Lung (tissue), 12 donors: ENCODE measurements around the gene ANKRD60. TPM values are rescaled to one million over a fixed set of nuclear protein-coding genes. Genes with fewer than 3 reads are reported as not detected.
A peak's percentile ranks its signal among the peaks of the same experiment; 100 is the strongest.

Experiments
- ATAC-seq: fragments of 200-7000 bp; cut with Tn5 transposase; one replicate; pipeline ENCODE4 v1.9.1; 2020; ENCODE audit warnings: moderate number of reproducible peaks; ENCODE audit not compliant: insufficient read depth, low FRiP score
- DNase-seq, 3 donors: peaks; one replicate each; pipeline ENCODE4 v3.0.0-alpha.2; 2013 to 2017
- H3K27ac ChIP-seq, 2 donors: one replicate each; pipeline ENCODE4 v1.5.1; 2013; ENCODE audit warnings: mild to moderate bottlenecking in 2 of 2, moderate library complexity in 2 of 2, control low read depth in 1 of 2, inconsistent platforms in 1 of 2, low read depth in 1 of 2, low read length in 1 of 2
- H3K27me3 ChIP-seq, 3 donors: one replicate each; pipeline ENCODE4 v1.5.1; 2013; ENCODE audit warnings: low read length in 2 of 3; ENCODE audit not compliant: control insufficient read depth in 3 of 3, insufficient read depth in 3 of 3
- H3K36me3 ChIP-seq, 4 donors: one replicate each; pipeline ENCODE4 v1.5.1; 2013; ENCODE audit warnings: low read length in 4 of 4, mild to moderate bottlenecking in 1 of 4, moderate library complexity in 1 of 4; ENCODE audit not compliant: control insufficient read depth in 4 of 4, insufficient read depth in 4 of 4
- H3K4me1 ChIP-seq, 5 donors: one replicate each; pipeline ENCODE4 v1.5.1; 2013; ENCODE audit warnings: low read length in 5 of 5, mild to moderate bottlenecking in 2 of 5, moderate library complexity in 1 of 5; ENCODE audit not compliant: control insufficient read depth in 5 of 5, insufficient read depth in 5 of 5
- H3K4me3 ChIP-seq: one replicate; pipeline ENCODE4 v1.5.1; 2013; ENCODE audit warnings: mild to moderate bottlenecking, control low read depth, moderate library complexity
- H3K9ac ChIP-seq, 2 donors: one replicate each; pipeline ENCODE4 v1.5.1; 2013; ENCODE audit warnings: low read length in 2 of 2, control low read depth in 1 of 2; ENCODE audit not compliant: insufficient read depth in 1 of 2
- H3K9me3 ChIP-seq, 4 donors: one replicate each; pipeline ENCODE4 v1.5.1; 2013; ENCODE audit warnings: low read length in 3 of 4, mild to moderate bottlenecking in 1 of 4, moderate library complexity in 1 of 4; ENCODE audit not compliant: control insufficient read depth in 4 of 4, insufficient read depth in 3 of 4
- CTCF ChIP-seq: IDR thresholded peaks from 2 replicates; pipeline ENCODE4 v1.5.1; 2012; ENCODE audit warnings: mild to moderate bottlenecking; ENCODE audit errors: control extremely low read depth, extremely low read depth
- WGBS, 2 donors: extraction: QIAGEN DNeasy Blood & Tissue Kit; methylation state at CpG; one replicate each; pipeline ENCODE4 v1.1.7; 2013; 5-methylcytosine and 5-hydroxymethylcytosine counted together
- polyA plus RNA-seq, 2 donors: library from polyadenylated mRNA; stranded (reverse); fragments of 200-250 nt; gene quantifications; one replicate each; pipeline ENCODE4 v1.2.1, GENCODE V29; 2013
- total RNA-seq, 2 donors: library from RNA; depleted of rRNA in 1 of 2; stranded (reverse); fragments of >200 nt in 1 of 2; gene quantifications; one replicate each; pipeline ENCODE4 v1.2.1, GENCODE V29; 2014 to 2021
- donor health status: control.
- donor health status: control.
- donor health status: Bipolar disorder and iron deficiency.
- donor health status: healthy.
- donor health status: DM: yes; HTN: yes; CAD: no.

Gene ANKRD60
- total and polyA plus RNA-seq, 4 donors, result not detected

GRCh38 chr20:58192567-58192966 is 35.9 kb downstream of the ANKRD60 start:
- WGBS, 2 donors, result 49 to 51% methylated on average over 5 of the region's 5 CpGs
- Histone ChIP-seq H3K27ac (no peak overlapping the region), H3K27me3 (no peaks in the 10 kb centered on the region), H3K9me3 (peaks cover 0 to 3% (median 0%) of the 10 kb centered on the region in 4 donors), H3K4me1 (no peaks in the 10 kb centered on the region), H3K36me3 (no peaks in the 10 kb centered on the region), H3K9ac (no peak overlapping the region), H3K4me3 (no peak overlapping the region)
- TF ChIP-seq CTCF, result peak; percentile 18
- no peak for DNase-seq
- no peak for ATAC-seq

- no peaks in the 10 kb centered on the region for H3K4me1 ChIP-seq
- H3K27ac ChIP-seq, result no peak overlapping the region
- H3K9ac ChIP-seq, result no peak overlapping the region
- H3K36me3 ChIP-seq, result no peaks in the 10 kb centered on the region
- no peaks in the 10 kb centered on the region for H3K27me3 ChIP-seq
- no peak for TF ChIP-seq CTCF
- H3K4me3 ChIP-seq, result no peak overlapping the region
- DNase-seq (no peak), ATAC-seq (no peak)
- H3K9me3 ChIP-seq, result peaks cover 0 to 3% (median 0%) of the 10 kb centered on the region in 4 donors
- 78 to 81% methylated on average over 10 of the region's 10 CpGs for WGBS, 2 donors
Measured at GRCh38 chr20:58192065-58192464, 36.4 kb downstream of the ANKRD60 start.

- TF ChIP-seq CTCF, result no peak
- ATAC-seq (no peak), DNase-seq (peak in 1 of 3 donors; percentile 35)
- Histone ChIP-seq H3K4me3 (no peak overlapping the region), H3K4me1 (peaks cover 0 to 1% (median 0%) of the 10 kb centered on the region in 5 donors), H3K36me3 (no peaks in the 10 kb centered on the region), H3K27me3 (no peaks in the 10 kb centered on the region), H3K9ac (no peak overlapping the region), H3K27ac (no peak overlapping the region), H3K9me3 (peaks cover 0 to 11% (median 2%) of the 10 kb centered on the region in 4 donors)
- WGBS, 2 donors, result 52 to 57% methylated on average over 2 of the region's 2 CpGs
Measured at GRCh38 chr20:58188527-58188926, 39.9 kb downstream of the ANKRD60 start.

GRCh38 chr20:58184984-58185383 is 43.5 kb downstream of the ANKRD60 start:
- Histone ChIP-seq H3K4me1 (peaks cover 0 to 1% (median under 1%) of the 10 kb centered on the region in 5 donors), H3K27ac (no peak overlapping the region), H3K9me3 (peaks cover 0 to 13% (median 2%) of the 10 kb centered on the region in 4 donors), H3K9ac (no peak overlapping the region), H3K27me3 (peaks cover 0 to 11% (median 0%) of the 10 kb centered on the region in 3 donors), H3K4me3 (no peak overlapping the region), H3K36me3 (no peaks in the 10 kb centered on the region)
- WGBS, 2 donors, result 88 to 91% methylated on average over 4 of the region's 4 CpGs
- DNase-seq (no peak), ATAC-seq (no peak)
- no peak for TF ChIP-seq CTCF
